ENCODE measurements around the gene DHX8.

DNA sequence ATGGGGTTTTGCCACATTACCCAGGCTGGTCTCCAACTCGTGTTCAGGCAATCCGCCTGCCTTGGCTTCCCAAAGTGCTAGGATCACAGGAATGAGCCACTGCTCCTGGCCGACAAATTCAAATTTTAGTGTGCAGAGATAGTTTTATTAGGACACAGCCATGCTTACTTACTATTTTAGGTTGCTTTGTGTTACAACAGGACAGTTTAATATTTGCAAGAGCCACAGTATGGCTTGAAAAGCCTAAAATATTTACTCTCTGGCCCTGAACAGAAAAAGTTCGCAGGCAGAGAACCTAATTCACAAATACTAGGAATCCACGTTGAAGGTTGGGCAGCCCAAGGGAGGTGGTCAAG, 75.0 kb downstream of the DHX8 start:
- TF ChIP-seq GATA2 (IDR thresholded peaks at IDR 0.05; ENCODE audit: low read depth, low read length) (no peak), GATA3 (IDR thresholded peaks at IDR 0.05; ENCODE audit: low read depth, low read length) (no peak)

Data from SH-SY5Y (cell line).